Activated T-helper 17 cell treated with anti-CD3 and anti-CD28 coated beads, Interleukin-2, amount 50 U/mL, for 72 hours (primary cell): Measurements from ENCODE around the gene LPCAT3. TPM values are rescaled to one million over a fixed set of nuclear protein-coding genes. Genes with fewer than 3 reads are reported as not detected.

Experiments
- ATAC-seq: fragments of 150-1000 bp; cut with Tn5 transposase; replicated peaks from 2 replicates; pipeline ENCODE4 v1.10.0; 2021; ENCODE audit warnings: mild to moderate bottlenecking, moderate library complexity
- H3K27ac Mint-ChIP-seq: one replicate; pipeline ENCODE4 v1.8.0; 2022; ENCODE audit warnings: mixed read lengths
- H3K27me3 Mint-ChIP-seq: one replicate; pipeline ENCODE4 v1.8.0; 2022; ENCODE audit warnings: mixed read lengths
- H3K36me3 Mint-ChIP-seq: one replicate; pipeline ENCODE4 v1.8.0; 2022; ENCODE audit warnings: low read depth, mild to moderate bottlenecking, mixed read lengths
- H3K4me1 Mint-ChIP-seq: one replicate; pipeline ENCODE4 v1.8.0; 2022; ENCODE audit warnings: mixed read lengths
- H3K4me3 Mint-ChIP-seq: one replicate; pipeline ENCODE4 v1.8.0; 2022; ENCODE audit warnings: mild to moderate bottlenecking, mixed read lengths
- H3K9me3 Mint-ChIP-seq: one replicate; pipeline ENCODE4 v1.8.0; 2022; ENCODE audit warnings: mixed read lengths
- total RNA-seq, 2 donors: library from RNA; stranded (reverse); gene quantifications; one replicate each; pipeline ENCODE4 v1.2.3, GENCODE V29; 2022

The LPCAT3 gene
- total RNA-seq, 2 donors from 2014 or later, result 13.2 to 34.8 TPM

GRCh38 chr12:6970096-6970527 lies 48.2 kb downstream of the LPCAT3 start:
- Mint-ChIP-seq H3K27me3 (no peaks in the 10 kb centered on the region), H3K9me3 (no peaks in the 10 kb centered on the region), H3K36me3 (peaks cover 98% of the 10 kb centered on the region), H3K27ac (peak overlapping the region; percentile 96), H3K4me3 (peak overlapping the region; percentile 93), H3K4me1 (peaks cover 24% of the 10 kb centered on the region)
- ATAC-seq, result peak; percentile 3

GRCh38 chr12:6968426-6968825 lies 49.9 kb downstream of the LPCAT3 start:
- Mint-ChIP-seq H3K9me3 (no peaks in the 10 kb centered on the region), H3K4me3 (peak overlapping the region; percentile 93), H3K36me3 (peaks cover 95% of the 10 kb centered on the region), H3K27ac (peak overlapping the region; percentile 96), H3K4me1 (peaks cover 24% of the 10 kb centered on the region), H3K27me3 (no peaks in the 10 kb centered on the region)
- ATAC-seq, result no peak

GRCh38 chr12:6967651-6968100 lies 50.6 kb downstream of the LPCAT3 start:
- peaks cover 24% of the 10 kb centered on the region for H3K4me1 Mint-ChIP-seq
- H3K36me3 Mint-ChIP-seq, result peaks cover 88% of the 10 kb centered on the region
- no peak for ATAC-seq
- no peak overlapping the region for H3K27ac Mint-ChIP-seq
- no peak overlapping the region for H3K4me3 Mint-ChIP-seq
- H3K9me3 Mint-ChIP-seq, result no peaks in the 10 kb centered on the region
- H3K27me3 Mint-ChIP-seq, result no peaks in the 10 kb centered on the region

- H3K36me3 Mint-ChIP-seq, result peaks cover 84% of the 10 kb centered on the region
- no peaks in the 10 kb centered on the region for H3K9me3 Mint-ChIP-seq
- peak overlapping the region; percentile 84 for H3K27ac Mint-ChIP-seq
- H3K27me3 Mint-ChIP-seq, result no peaks in the 10 kb centered on the region
- ATAC-seq, result no peak
- peaks cover 25% of the 10 kb centered on the region for H3K4me1 Mint-ChIP-seq
- peak overlapping the region; percentile 51 for H3K4me3 Mint-ChIP-seq
Observed at GRCh38 chr12:6966351-6966750, 51.9 kb downstream of the LPCAT3 start.

GRCh38 chr12:6965714-6966113 lies 52.6 kb downstream of the LPCAT3 start:
- H3K36me3 Mint-ChIP-seq, result peaks cover 86% of the 10 kb centered on the region
- H3K4me1 Mint-ChIP-seq, result peaks cover 28% of the 10 kb centered on the region
- peak overlapping the region; percentile 51 for H3K4me3 Mint-ChIP-seq
- no peaks in the 10 kb centered on the region for H3K9me3 Mint-ChIP-seq
- no peaks in the 10 kb centered on the region for H3K27me3 Mint-ChIP-seq
- no peak for ATAC-seq
- H3K27ac Mint-ChIP-seq, result peak overlapping the region; percentile 84

GRCh38 chr12:6965026-6965661 lies 53.1 kb downstream of the LPCAT3 start:
- peak overlapping the region; percentile 84 for H3K27ac Mint-ChIP-seq
- H3K36me3 Mint-ChIP-seq, result peaks cover 86% of the 10 kb centered on the region

GRCh38 chr12:6964605-6965025 lies 53.7 kb downstream of the LPCAT3 start:
- no peak for ATAC-seq
- H3K4me3 Mint-ChIP-seq, result peak overlapping the region; percentile 51
- no peaks in the 10 kb centered on the region for H3K27me3 Mint-ChIP-seq
- peaks cover 86% of the 10 kb centered on the region for H3K36me3 Mint-ChIP-seq
- H3K4me1 Mint-ChIP-seq, result peaks cover 29% of the 10 kb centered on the region
- no peaks in the 10 kb centered on the region for H3K9me3 Mint-ChIP-seq
- H3K27ac Mint-ChIP-seq, result peak overlapping the region; percentile 84

More at GRCh38 chr12:6965026-6965661, 53.1 kb downstream of the LPCAT3 start:
- Mint-ChIP-seq H3K27me3 (no peaks in the 10 kb centered on the region), H3K4me3 (peak overlapping the region; percentile 51), H3K4me1 (peaks cover 28% of the 10 kb centered on the region), H3K9me3 (no peaks in the 10 kb centered on the region)
- peak; percentile 45 for ATAC-seq

- H3K9me3 Mint-ChIP-seq, result no peaks in the 10 kb centered on the region
- peaks cover 86% of the 10 kb centered on the region for H3K36me3 Mint-ChIP-seq
- peaks cover 31% of the 10 kb centered on the region for H3K4me1 Mint-ChIP-seq
- no peak for ATAC-seq
- no peak overlapping the region for H3K4me3 Mint-ChIP-seq
- H3K27me3 Mint-ChIP-seq, result no peaks in the 10 kb centered on the region
- no peak overlapping the region for H3K27ac Mint-ChIP-seq
Observed at GRCh38 chr12:6963791-6964413, 54.4 kb downstream of the LPCAT3 start.

- H3K4me3 Mint-ChIP-seq, result peak overlapping the region; percentile 87
- ATAC-seq, result no peak
- H3K36me3 Mint-ChIP-seq, result peaks cover 86% of the 10 kb centered on the region
- H3K27ac Mint-ChIP-seq, result no peak overlapping the region
- peaks cover 35% of the 10 kb centered on the region for H3K4me1 Mint-ChIP-seq
- no peaks in the 10 kb centered on the region for H3K27me3 Mint-ChIP-seq
- no peaks in the 10 kb centered on the region for H3K9me3 Mint-ChIP-seq
Observed at GRCh38 chr12:6963016-6963731, 55.1 kb downstream of the LPCAT3 start.

GRCh38 chr12:6962285-6963015 lies 55.8 kb downstream of the LPCAT3 start:
- Mint-ChIP-seq H3K4me3 (peak overlapping the region; percentile 87), H3K27ac (peak overlapping the region; percentile 95), H3K9me3 (no peaks in the 10 kb centered on the region), H3K36me3 (peaks cover 86% of the 10 kb centered on the region), H3K4me1 (peaks cover 36% of the 10 kb centered on the region), H3K27me3 (no peaks in the 10 kb centered on the region)
- no peak for ATAC-seq

GRCh38 chr12:6961695-6962284 lies 56.5 kb downstream of the LPCAT3 start:
- Mint-ChIP-seq H3K4me1 (peaks cover 42% of the 10 kb centered on the region), H3K4me3 (peak overlapping the region; percentile 87), H3K36me3 (peaks cover 86% of the 10 kb centered on the region), H3K27ac (peak overlapping the region; percentile 95), H3K27me3 (no peaks in the 10 kb centered on the region), H3K9me3 (no peaks in the 10 kb centered on the region)
- ATAC-seq, result peak; percentile 29

- Mint-ChIP-seq H3K4me1 (peaks cover 47% of the 10 kb centered on the region), H3K9me3 (no peaks in the 10 kb centered on the region)
Observed at GRCh38 chr12:6961278-6961694, 57.0 kb downstream of the LPCAT3 start.

GRCh38 chr12:6960593-6961277 lies 57.5 kb downstream of the LPCAT3 start:
- no peaks in the 10 kb centered on the region for H3K27me3 Mint-ChIP-seq
- peak overlapping the region; percentile 95 for H3K27ac Mint-ChIP-seq
- H3K4me1 Mint-ChIP-seq, result peaks cover 52% of the 10 kb centered on the region
- peak; percentile 40 for ATAC-seq
- H3K4me3 Mint-ChIP-seq, result peak overlapping the region; percentile 87
- H3K9me3 Mint-ChIP-seq, result no peaks in the 10 kb centered on the region
- peaks cover 86% of the 10 kb centered on the region for H3K36me3 Mint-ChIP-seq

More at GRCh38 chr12:6961278-6961694, 57.0 kb downstream of the LPCAT3 start:
- ATAC-seq, result peak; percentile 79
- H3K36me3 Mint-ChIP-seq, result peaks cover 86% of the 10 kb centered on the region
- H3K4me3 Mint-ChIP-seq, result peak overlapping the region; percentile 87
- peak overlapping the region; percentile 95 for H3K27ac Mint-ChIP-seq
- H3K27me3 Mint-ChIP-seq, result no peaks in the 10 kb centered on the region
